HG03439 (cell line): ENCODE measurements around the gene LYRM4.

ENCODE experiments used
- ATAC-seq: cut with Tn5 transposase; IDR thresholded peaks from one replicate; pipeline ENCODE4 v1.9.1; 2021; ENCODE audit warnings: mild to moderate bottlenecking, moderate library complexity; ENCODE audit not compliant: unreplicated experiment

Gene LYRM4

GRCh38 chr6:5247201-5247600, 13.5 kb downstream of the LYRM4 start:
- no peak for ATAC-seq

GRCh38 chr6:5246141-5247097, 14.3 kb downstream of the LYRM4 start:
- no peak for ATAC-seq

GRCh38 chr6:5243069-5243468, 17.7 kb downstream of the LYRM4 start:
- ATAC-seq, result no peak

GRCh38 chr6:5241252-5241651, 19.5 kb downstream of the LYRM4 start:
- ATAC-seq, result no peak

GRCh38 chr6:5238336-5238735, 22.4 kb downstream of the LYRM4 start:
- no peak for ATAC-seq

- no peak for ATAC-seq
These were observed 22.9 kb downstream of the LYRM4 start for GRCh38 chr6:5237805-5238204.

GRCh38 chr6:5235830-5236229, 24.9 kb downstream of the LYRM4 start:
- ATAC-seq, result no peak

- ATAC-seq, result no peak
These were observed 25.9 kb downstream of the LYRM4 start for GRCh38 chr6:5234874-5235273.

- no peak for ATAC-seq
These were observed 29.5 kb downstream of the LYRM4 start for GRCh38 chr6:5231289-5231688.

- ATAC-seq, result no peak
These were observed 30.7 kb downstream of the LYRM4 start for GRCh38 chr6:5230081-5230480.

- ATAC-seq, result no peak
These were observed 31.4 kb downstream of the LYRM4 start for GRCh38 chr6:5229356-5229755.

GRCh38 chr6:5223309-5223708, 37.4 kb downstream of the LYRM4 start:
- no peak for ATAC-seq

GRCh38 chr6:5220443-5220842, 40.3 kb downstream of the LYRM4 start:
- ATAC-seq, result no peak

- ATAC-seq, result no peak
These were observed 41.6 kb downstream of the LYRM4 start for GRCh38 chr6:5219011-5219691.

GRCh38 chr6:5217356-5217755, 43.4 kb downstream of the LYRM4 start:
- ATAC-seq, result no peak

GRCh38 chr6:5215799-5216198, 45.0 kb downstream of the LYRM4 start:
- no peak for ATAC-seq

- no peak for ATAC-seq
These were observed 45.6 kb downstream of the LYRM4 start for GRCh38 chr6:5215159-5215558.

GRCh38 chr6:5214570-5215052, 46.1 kb downstream of the LYRM4 start:
- ATAC-seq, result no peak

- ATAC-seq, result no peak
These were observed 46.9 kb downstream of the LYRM4 start for GRCh38 chr6:5213836-5214235.

GRCh38 chr6:5211492-5211891, 49.3 kb downstream of the LYRM4 start:
- no peak for ATAC-seq

GRCh38 chr6:5208471-5208971, 52.2 kb downstream of the LYRM4 start:
- no peak for ATAC-seq

- ATAC-seq, result no peak
These were observed 52.7 kb downstream of the LYRM4 start for GRCh38 chr6:5208057-5208456.
